Activated gamma-delta T cell treated with anti-CD3 and anti-CD28 coated beads, Interleukin-2, amount 50 U/mL, for 16 hours (primary cell): Measurements from ENCODE around the gene RUNX3.
A peak's percentile ranks its signal among the peaks of the same experiment; 100 is the strongest.

ENCODE experiments used
- DNase-seq: peaks from one replicate; pipeline ENCODE4 v3.0.0-alpha.2; 2020; ENCODE audit warnings: low read depth

The RUNX3 gene

DNA sequence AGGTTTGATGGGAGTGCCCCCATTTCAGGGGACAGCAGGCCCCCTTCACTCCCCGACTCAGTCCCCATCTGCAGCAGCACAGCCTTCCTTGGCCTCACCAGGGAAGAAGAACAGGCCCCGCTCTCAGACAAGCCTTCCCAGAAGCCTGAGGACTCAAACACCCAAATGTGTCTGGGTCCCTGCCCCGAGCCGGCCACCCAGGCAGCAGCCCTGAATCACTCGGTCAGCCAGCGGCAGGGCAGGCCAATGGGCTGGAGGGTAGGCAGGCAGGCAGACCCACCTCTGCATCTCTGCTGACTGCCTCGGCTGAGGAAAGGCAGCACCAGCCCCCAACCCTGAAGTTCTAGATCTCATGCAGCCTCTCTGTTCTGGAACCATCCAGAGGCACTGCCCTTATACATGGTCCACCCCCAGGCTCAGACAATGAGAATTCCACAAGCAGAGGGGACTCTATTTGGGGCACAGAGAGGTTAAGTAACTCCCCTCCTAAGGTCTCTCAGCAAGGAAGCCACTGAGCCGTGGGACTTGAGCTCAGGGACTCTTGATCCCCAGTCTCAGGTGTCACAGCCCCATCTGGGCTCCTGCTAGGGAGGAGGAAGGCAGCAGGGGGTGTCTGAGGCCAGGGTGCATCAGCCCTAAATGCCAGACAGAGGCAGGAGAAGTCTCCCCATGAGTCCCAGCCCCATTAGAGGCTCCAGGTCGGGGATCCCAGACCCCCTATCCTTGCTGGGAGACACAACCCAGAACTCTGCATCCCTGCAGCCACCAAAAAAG lies 33.2 kb upstream of the RUNX3 start:
- DNase-seq = no peak

DNA sequence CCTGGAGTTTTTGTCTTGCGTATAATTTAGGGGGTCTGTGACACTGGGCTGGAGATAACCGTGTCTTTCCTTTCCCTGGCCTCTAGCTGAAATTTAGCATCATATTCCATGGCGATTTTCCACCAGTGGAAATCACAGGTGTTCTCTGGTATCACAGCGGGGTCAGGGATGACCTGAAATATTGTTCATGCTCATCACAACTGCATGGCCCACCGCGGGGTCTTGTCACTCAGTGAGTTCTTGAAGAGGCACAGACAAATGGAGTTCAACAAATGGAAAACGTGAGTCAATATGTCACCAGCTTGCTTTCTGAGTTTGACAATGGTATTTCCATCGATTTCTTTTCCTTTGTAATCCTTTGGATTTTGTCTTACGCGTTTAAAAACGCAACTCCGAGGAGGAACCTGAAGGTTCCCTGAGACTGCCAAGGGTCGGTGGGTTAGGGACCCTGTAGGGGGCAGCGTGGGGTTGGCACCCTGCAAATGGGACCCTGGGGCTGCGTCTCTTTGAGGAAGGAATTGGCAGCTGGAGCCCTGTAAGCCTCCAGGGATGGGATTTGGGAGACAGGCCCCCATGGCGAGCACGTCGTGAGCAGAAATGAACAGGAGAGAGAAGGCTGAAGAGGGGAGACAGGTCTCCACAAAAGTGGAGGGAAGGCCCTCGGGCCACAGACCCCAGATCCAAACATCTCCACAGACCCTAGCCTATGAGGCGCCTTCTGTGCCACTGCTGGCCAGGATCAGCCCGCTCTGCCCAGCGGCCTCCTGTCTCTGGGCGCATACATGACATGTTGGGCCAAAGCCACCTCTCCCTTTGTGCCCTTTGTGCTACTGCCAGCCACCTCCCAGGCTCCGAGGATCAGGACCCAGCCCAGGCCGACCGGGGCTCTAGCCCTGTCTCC lies 32.1 kb upstream of the RUNX3 start:
- no peak for DNase-seq

DNA sequence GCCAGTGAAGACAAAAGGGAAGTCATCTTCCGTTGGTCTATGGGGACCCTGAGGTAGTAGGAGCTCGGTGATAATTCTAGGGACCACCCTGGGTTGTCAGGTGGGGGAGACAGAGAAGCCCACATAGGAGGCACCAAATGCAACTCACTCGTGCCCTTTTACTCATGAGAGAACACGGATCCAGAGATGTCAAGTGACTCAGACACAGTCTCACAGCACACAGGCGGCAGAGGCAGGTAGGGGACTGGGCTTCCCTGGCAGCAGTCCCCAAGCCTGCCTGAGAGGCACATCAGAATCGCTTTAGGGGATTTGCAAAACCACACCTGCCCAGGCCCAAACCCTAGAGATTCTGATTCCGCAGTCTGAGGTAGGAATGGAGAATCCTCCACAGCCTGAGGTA lies 31.3 kb upstream of the RUNX3 start:
- DNase-seq = no peak

DNA sequence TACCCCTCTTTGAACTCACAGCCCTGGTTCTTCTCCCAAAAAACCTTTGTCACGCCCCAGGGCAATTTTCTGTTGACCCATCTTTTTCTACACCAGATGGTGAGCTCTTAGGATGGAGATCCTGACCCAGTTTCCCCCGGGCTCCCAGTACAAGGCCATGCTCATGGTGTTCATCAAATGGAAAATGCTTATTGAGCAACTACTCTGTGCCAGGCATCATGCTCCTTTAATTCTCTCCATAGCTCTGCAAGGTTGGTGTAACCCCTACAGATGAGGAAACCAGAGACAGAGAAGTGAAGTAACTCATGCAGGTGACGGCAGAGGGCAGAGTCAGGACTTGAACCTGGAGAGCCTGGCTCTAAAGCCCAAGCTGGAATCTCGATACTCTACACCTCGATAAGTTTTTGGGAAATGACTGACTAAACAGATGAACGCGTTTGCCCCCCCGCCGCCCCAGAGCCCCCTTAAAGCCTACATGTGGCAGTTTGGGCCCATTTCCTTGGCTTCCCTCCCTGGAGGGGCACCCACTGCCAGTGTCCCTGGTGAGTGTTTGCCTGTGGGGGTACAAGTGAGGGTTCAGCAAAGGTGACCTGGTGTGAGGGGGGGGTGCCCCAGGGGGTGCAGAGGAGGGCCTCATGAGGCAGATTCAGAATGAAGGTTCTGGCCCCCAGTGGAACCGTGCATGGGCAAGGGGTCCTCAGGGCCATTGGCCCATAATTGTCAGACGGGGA lies 30.2 kb upstream of the RUNX3 start:
- no peak for DNase-seq

DNA sequence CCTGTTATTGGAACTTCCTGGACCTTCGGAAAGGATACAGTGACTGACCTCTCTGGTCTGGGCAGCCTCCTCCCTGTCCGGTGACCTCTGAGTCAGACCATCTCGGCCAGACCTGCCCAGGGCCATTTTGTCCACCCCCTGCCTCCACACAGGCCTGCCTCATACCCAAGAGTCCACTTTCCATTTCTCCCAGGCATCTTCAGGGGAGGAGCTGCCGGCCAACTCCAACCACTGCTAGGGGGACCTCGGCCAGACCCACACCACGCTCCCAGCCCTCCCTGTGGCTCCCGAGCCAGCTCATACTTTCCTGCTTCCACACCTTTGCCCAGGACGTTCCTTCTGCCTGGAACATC lies 29.5 kb upstream of the RUNX3 start:
- DNase-seq = no peak

DNA sequence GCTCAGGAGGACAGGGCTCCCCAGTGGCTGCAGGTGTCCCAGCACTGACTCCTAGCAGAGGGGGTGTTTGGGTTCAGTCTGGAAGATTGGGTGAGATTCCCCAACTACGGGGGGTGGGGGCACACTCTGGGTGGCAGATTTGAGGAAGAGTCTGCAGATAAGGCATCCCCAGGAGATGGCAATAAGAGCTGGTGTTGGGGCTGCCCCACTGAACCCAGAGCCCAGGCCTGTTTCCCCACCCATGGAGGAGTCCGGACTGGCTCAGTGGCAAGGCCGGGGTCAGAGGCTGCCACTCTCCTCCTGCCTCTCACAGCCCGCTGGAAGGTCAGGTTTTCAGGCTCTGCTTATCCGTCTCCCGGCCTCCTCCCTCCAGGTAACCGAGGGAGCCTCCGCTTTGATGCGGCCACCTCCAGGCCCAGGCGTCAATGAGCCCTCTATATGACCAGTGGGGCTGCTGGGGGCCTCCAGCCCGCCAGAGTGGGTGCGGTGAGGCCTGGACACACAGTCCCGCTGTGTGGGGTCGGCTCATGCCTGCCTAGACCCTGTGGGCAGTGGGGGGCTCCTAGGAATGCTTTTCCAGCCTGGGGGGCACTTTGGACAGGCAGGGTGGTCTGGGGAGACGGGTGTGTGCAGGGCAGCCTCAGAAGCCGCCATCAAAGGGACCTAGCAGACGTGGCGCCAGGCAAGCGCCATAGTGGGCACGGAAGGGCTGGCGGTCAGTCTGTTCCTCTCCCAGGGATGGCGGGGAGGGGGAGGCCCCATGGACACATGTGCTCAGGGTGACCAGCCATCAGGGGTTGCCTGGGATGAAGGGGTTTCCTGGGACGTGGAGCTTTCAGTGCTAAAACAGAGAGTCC lies 28.9 kb upstream of the RUNX3 start:
- no peak for DNase-seq

DNA sequence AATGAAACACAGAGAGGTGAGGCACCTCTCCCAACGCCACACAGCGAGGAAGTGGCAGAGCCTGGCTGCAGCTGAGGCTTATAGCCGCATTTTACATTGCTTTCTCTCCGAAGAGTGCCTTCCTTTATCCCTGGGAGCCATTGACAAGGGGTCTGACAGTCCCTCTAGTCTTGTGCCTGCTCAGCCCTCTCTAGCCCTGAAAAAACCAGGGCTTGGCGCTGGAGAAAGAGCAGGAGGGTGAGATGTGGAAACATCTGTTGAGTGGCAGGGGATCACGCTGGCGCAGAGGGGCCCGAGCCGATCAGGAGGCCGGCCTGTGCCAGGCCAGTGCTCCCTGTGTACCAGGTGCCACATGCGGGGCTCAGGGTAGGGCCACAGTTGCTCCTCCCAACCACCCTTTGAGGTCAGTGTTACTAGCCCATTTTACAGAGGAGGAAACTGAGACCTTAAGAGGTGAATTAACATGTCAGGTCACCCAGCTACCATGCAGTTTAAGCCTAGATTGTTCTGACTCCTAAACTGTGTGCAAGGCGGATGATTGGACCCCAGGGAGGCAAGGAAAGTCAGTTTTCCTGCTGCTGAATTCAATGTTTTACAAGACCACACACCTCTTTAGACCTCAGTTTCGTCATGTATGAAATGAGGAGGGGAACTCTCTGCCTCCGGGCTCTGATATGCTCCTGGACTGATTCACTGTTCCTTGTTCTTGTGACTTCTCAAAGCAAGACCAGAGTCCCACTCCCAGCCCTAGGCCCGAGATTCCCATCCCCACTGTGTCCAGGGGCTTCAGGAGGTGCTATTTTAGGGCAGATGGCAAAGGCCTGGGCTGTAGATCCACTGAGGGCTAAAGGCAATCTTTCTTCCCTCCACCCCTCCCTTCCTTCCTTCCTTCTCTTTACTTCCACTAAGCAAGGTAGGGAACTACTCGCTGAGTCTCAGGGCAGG lies 28.0 kb upstream of the RUNX3 start:
- DNase-seq = no peak

DNA sequence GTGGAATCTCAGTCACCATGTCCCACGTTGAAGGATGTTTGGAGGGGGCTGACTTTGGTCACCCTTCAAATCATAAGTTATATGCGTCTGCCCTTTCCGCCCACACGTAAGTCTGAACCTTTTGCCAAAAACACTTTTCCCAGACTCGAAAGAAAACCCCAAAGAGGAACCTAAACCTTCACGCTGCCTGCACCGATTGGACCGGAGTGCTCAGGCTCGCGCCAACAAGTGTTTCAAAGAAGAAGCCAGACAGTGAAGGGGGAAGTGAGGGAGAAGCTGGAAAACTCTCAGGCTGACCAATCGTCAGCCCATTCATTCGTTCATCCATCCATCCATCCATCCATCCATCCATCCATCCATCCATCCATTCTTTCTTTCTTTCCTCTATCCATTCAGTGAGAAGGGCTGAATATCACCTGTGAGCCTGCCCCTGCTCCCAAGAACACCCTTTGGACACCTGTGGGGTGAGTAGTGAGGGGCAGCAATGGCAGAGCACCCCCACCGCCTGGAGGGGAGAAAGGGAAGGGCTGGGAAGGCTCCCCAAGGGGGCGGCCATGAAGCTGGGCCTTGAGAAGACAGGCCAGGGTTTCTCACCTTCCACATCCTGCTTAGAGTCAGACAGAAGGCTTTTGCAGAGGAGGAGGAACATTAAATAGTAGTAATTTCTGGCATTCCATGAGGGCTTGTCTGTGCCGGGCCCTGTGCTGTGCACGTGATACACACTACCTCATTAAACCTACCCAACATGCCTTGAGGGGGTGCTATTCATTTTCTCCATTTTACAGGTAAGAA lies 27.1 kb upstream of the RUNX3 start:
- DNase-seq = no peak

DNA sequence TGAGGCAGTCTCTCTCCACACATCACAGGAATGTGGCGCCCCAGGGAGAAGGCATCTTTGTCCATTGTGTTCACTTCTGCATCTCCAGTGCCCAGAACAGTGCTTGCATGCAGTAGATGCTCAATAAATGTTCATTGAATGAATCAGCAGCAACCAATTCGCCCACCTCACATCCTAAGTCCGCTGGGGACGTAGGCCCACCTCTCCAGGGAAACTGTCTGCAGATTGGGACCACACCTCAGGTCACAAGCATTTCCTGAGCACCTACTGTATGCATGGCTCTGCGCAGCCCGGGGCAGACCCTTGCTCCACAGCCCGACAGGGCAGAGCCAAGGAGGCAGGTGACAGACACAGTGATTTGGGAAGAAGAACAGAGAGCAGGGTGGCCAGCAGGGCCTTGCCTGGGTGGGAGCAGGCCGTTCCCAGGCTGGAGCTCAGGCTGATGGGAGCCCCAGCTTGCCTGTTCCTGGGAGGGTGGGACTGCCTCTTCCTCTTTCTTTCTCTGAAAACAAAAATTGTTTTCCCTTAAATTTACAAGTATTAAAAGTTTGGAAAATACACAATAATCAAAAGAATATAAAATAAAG lies 25.8 kb upstream of the RUNX3 start:
- DNase-seq = no peak

DNA sequence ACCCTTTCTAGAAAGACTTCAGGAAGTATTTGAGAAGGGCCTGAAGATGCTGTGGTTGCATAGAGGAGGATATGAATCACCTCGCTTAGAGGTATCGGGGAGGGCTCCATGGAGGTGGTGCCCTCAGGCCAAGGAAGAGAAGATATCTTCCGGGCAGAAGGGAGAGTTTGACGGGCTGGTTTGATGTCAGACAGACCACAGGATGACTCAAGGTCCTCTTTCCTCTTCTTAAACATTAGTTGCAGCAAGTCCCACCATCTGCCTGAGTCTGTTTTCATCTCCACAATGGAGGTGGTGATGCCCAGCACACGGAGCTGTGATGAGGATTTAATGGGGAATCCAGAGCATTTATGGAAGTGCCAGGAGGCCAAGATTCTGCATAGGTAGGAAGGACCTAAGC lies 25.1 kb upstream of the RUNX3 start:
- DNase-seq = peak; percentile 69

DNA sequence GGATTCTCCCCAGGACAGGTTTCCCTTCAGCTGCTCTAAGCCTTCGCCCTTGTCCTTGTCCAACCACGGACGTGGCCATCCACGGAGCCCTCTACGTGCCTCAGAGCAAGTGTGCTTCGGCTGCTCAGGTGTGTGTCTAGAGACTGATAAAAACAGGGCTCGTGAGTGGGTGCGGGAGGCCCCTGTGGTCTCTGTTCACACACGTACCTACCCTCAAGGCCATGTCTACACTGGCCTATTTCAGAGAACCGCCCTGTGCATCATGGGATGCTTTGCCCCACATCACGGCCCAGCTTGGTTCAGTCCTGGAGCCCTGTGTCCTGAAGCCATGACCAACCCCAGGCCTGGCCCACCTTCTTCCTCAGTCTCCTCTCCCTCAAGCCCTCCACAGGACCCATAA lies 24.6 kb upstream of the RUNX3 start:
- DNase-seq = no peak

DNA sequence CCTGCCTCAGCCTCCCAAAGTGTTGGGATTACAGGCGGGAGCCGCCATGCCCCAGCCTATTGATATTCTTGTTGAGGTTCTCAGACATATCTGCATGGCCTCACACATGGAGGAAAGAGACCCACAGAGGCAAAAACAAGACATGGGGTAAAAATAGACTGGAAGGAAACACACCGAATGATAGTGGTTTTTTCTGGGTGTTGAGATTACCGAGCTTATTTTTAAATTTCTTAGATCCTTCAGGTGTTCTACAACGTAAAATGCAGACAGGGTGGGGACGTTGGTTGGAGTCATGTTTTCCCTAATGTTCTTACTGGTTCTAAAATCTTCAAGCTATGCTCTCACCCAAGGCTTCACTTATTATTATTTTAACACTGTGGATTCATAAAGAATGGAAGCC lies 23.9 kb upstream of the RUNX3 start:
- DNase-seq = no peak

DNA sequence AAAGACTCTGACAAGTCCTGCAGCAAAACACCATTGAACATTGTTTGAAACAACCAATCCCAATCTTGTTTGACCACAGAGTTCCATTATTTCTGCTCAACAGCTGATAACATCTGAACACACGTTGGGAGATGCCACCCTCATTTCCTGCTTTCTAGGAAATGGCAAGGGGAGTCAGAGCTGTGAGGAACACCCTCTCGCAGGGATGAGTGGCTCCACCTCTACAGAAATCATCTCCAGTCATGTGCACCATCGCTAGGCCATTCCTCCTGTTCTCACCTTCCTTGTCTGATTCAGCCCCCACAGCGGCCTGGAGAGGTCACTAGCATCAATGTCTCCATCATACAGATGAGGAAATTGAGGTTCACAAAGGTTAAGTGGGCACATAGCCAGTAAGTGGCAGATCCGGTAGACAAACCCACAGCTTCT lies 22.4 kb upstream of the RUNX3 start:
- no peak for DNase-seq

DNA sequence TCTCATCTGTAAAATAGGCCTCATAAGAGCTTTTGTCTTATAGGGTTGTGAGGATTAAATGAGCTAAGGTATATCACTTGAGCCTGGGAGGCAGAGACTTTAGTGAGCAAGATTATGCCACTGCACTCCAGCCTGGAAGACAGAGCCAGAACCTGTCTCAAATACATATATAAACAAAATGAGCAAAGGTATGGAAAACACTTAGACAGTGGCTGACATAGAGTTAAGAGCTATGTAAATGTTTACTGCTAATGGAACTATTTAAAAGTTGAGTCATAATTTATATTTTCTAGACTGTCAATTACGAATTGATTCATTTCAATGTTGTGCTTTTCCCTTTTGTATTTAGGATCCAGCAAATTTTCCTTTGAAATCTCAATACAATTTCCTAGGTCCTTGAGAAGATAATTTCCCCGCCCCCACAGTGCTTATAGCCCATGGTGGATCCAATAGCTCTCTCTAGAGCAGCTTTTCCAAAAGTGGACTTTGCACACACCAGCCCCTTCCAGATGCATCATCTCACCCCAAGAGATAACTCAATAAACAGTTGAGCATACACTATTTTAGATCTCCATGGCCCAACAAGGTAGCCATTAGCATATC lies 21.8 kb upstream of the RUNX3 start:
- DNase-seq = no peak

DNA sequence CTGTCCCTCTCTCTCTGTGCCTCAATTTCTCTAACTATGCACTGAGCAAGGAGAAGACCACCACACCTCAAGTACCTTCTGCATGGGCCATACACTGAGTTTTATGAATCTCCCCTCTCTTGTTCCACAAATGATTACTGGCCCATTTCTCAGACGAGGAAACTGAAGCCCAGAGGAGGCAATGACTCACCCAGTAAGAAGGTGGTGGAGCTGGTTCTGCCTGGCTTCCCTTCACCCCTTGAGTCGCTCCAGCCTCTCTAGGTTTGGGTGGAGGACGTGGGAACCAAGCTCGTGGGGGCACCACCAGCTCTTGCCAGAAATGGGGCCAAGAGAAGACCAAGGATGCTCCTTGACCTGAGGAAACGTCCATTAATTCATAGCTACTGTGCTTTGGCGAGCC lies 21.3 kb upstream of the RUNX3 start:
- no peak for DNase-seq

DNA sequence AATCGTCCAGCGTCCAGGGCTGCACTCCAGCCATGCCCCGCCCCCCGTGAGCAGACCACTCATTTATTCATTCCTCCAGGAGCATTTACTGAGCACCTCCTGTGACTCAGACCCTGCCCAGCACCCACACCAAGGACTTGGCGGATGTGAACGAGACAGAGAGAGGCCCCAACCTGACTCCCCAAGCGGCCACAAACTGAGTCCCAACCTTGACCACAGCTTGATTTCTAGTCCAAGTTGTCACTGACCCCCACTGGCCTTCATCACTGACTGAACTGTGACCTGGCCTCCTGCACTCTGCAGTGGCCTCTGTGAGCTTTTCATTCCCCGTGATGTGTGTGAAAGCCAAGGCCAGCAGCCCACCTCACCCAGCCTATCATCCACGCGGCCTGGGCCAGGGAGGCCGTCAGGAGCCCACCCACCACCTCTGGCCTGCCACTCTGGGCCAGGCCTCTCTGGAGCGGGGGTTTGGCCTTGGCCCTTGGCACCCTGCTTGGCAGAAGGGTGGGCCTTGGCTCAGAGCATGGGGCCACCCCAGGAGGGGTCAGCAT lies 19.3 kb upstream of the RUNX3 start:
- no peak for DNase-seq

DNA sequence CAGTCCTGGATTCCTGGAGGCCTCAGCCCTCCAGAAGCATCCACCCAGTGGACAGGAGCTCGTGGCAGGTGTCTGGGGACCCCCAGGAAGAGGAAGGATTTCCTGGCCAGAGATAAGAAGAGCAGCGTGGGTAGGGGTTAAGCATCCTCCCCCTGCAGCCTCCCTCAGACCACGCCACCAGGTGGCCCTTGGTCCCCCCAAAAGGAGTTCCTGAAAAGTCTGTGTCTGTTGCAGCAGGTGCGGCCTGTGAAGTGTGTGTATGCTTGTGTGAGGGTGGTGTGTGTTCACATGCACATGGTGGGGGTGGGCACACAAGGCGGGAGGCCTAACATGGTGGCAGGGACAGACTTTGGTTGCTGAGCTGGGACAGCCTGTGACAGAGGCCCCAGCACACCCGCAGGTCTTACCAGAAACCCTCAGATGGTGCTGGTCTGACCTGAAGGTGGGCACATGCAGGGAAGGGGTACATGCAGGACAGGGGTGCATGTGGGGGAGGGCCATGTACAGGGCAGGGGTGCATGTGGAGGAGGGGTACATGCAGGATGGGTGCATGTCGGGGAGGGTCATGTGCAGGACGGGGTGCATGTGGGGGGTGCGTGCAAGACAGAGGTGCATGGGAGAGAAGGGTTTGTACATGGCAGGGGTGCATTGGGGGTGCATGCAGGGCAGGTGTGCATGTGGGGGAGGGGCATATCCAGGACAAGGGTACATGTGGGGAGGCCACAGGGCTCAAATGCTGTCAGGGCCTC lies 18.2 kb upstream of the RUNX3 start:
- no peak for DNase-seq
